HepG2 (cell line): Measurements from ENCODE around the gene PRM2. TPM values are rescaled to one million over a fixed set of nuclear protein-coding genes. Genes with fewer than 3 reads are reported as not detected.
A peak's percentile ranks its signal among the peaks of the same experiment; 100 is the strongest.

ENCODE experiments used
- ARNT ChIP-seq: fragments of 450-650 bp; IDR thresholded peaks from 2 replicates; pipeline ENCODE4 v1.6.1; 2017
- ARNT2 ChIP-seq: sonication (generic); formaldehyde crosslinking; IDR thresholded peaks from 2 replicates; pipeline ENCODE4 v1.8.0; 2022; ENCODE audit warnings: mild to moderate bottlenecking, low read depth, missing genetic modification reagents, moderate library complexity
- CENPBD1 ChIP-seq: sonication (generic); formaldehyde crosslinking; IDR thresholded peaks from 2 replicates; pipeline ENCODE4 v1.8.0; 2022; ENCODE audit warnings: missing genetic modification reagents, low read depth, mild to moderate bottlenecking, borderline replicate concordance
- GTF3A ChIP-seq: sonication (generic); formaldehyde crosslinking; conservative IDR thresholded peaks from 2 replicates; pipeline ENCODE4 v1.4.0; 2020; ENCODE audit warnings: mild to moderate bottlenecking, missing genetic modification reagents
- HOXD1 ChIP-seq: sonication (generic); formaldehyde crosslinking; IDR thresholded peaks from 2 replicates; pipeline ENCODE4 v1.5.0; 2020; ENCODE audit warnings: missing genetic modification reagents
- MTERF4 ChIP-seq: sonication (generic); formaldehyde crosslinking; IDR thresholded peaks from 2 replicates; pipeline ENCODE4 v1.8.0; 2023; ENCODE audit warnings: mild to moderate bottlenecking, missing genetic modification reagents
- NCOA1 ChIP-seq: sonication (generic); formaldehyde crosslinking; IDR thresholded peaks from 2 replicates; pipeline ENCODE4 v1.9.0; 2021; ENCODE audit warnings: missing genetic modification reagents
- PCBP1 ChIP-seq: fragments of 200-400 bp; formaldehyde crosslinking; IDR thresholded peaks from 2 replicates; pipeline ENCODE4 v1.6.1; 2017; ENCODE audit warnings: mild to moderate bottlenecking, low read depth, low read length, borderline replicate concordance
- PHF20 ChIP-seq: sonication (generic); formaldehyde crosslinking; IDR thresholded peaks from 2 replicates; pipeline ENCODE4 v1.5.0; 2020; ENCODE audit warnings: mild to moderate bottlenecking, missing genetic modification reagents
- PHF8 ChIP-seq: sonication (generic); formaldehyde crosslinking; IDR thresholded peaks from 2 replicates; pipeline ENCODE4 v1.5.0; 2020; ENCODE audit warnings: missing genetic modification reagents
- RXRA ChIP-seq: sonication (generic); formaldehyde crosslinking; IDR thresholded peaks from 2 replicates; pipeline ENCODE4 v1.5.1; 2020; ENCODE audit warnings: missing genetic modification reagents
- SOX6 ChIP-seq, 2 experiments: fragments of 450-650 bp in 1 of 2; sonication (generic) in 1 of 2; formaldehyde crosslinking in 1 of 2; IDR thresholded peaks; 2 replicates each; pipeline versions ENCODE4 v1.4.0 to v1.6.1; 2017 to 2020; ENCODE audit warnings: antibody characterized with exemption in 1 of 2, mild to moderate bottlenecking in 1 of 2, missing genetic modification reagents in 1 of 2
- ZNF282 ChIP-seq: fragments of 450-650 bp; IDR thresholded peaks from 2 replicates; pipeline ENCODE4 v1.6.1; 2018; ENCODE audit not compliant: partially characterized antibody
- ZNF333 ChIP-seq: sonication (generic); formaldehyde crosslinking; IDR thresholded peaks from 2 replicates; pipeline ENCODE4 v1.4.0; 2020; ENCODE audit warnings: mild to moderate bottlenecking, missing genetic modification reagents, borderline replicate concordance
- ZNF432 ChIP-seq: sonication (generic); formaldehyde crosslinking; IDR thresholded peaks from 2 replicates; pipeline ENCODE4 v1.5.0; 2020; ENCODE audit warnings: missing genetic modification reagents, mild to moderate bottlenecking, borderline replicate concordance
- ZNF569 ChIP-seq: sonication (generic); formaldehyde crosslinking; IDR thresholded peaks from 2 replicates; pipeline ENCODE4 v1.5.0; 2020; ENCODE audit warnings: mild to moderate bottlenecking, missing genetic modification reagents, moderate library complexity, borderline replicate concordance
- ZNF75D ChIP-seq: sonication (generic); formaldehyde crosslinking; IDR thresholded peaks from 2 replicates; pipeline ENCODE4 v1.8.1; 2023; ENCODE audit warnings: missing genetic modification reagents, mild to moderate bottlenecking, borderline replicate concordance
- ZNF777 ChIP-seq: sonication (generic); formaldehyde crosslinking; IDR thresholded peaks from 2 replicates; pipeline ENCODE4 v1.4.0; 2020; ENCODE audit warnings: missing genetic modification reagents
- polyA plus RNA-seq, 8 experiments: library from polyadenylated mRNA; depleted of rRNA in 3 of 8; stranded (reverse) in 7 of 8; unstranded in 1 of 8; fragments of >200 nt; fragmentation: Illumina TruSeq in 4 of 8; extraction: Trizol in 4 of 8; gene quantifications; 2 replicates each; pipeline versions ENCODE4 v1.2.1 to v1.2.3, GENCODE V29; 2011 to 2016; ENCODE audit warnings: low read depth in 4 of 8, missing spikeins in 1 of 8, mixed read lengths in 1 of 8; ENCODE audit not compliant: insufficient read depth in 1 of 8
- total RNA-seq, 5 experiments: library from RNA; depleted of rRNA; stranded (reverse); fragments of >200 nt; fragmentation: Illumina TruSeq; extraction: Trizol; gene quantifications; 2 replicates each; pipeline ENCODE4 v1.2.3, GENCODE V29; 2016; ENCODE audit warnings: low read depth in 1 of 5
- TF ChIP-seq, protein P1 (sequence below): sonication (generic); formaldehyde crosslinking; IDR thresholded peaks from 2 replicates; pipeline ENCODE4 v1.4.0; 2020; ENCODE audit warnings: mild to moderate bottlenecking, missing genetic modification reagents
- TF ChIP-seq, protein P2 (sequence below), 2 experiments: sonication (generic) in 1 of 2; formaldehyde crosslinking in 1 of 2; IDR thresholded peaks; 2 replicates each; pipeline versions ENCODE4 v1.4.0 to v1.6.1; 2016 to 2020; ENCODE audit warnings: borderline replicate concordance in 1 of 2, low read depth in 1 of 2, mild to moderate bottlenecking in 1 of 2, missing genetic modification reagents in 1 of 2
- TF ChIP-seq, protein P3 (sequence below): sonication (generic); formaldehyde crosslinking; IDR thresholded peaks from 2 replicates; pipeline ENCODE4 v1.5.1; 2020; ENCODE audit warnings: mild to moderate bottlenecking, missing genetic modification reagents, borderline replicate concordance

The PRM2 gene
- total and polyA plus RNA-seq, 2 of the 13 experiments (the other 11 are each of a cell fraction or from before 2014, with no cell fraction given) = 0.54 TPM; not detected in 1

DNA sequence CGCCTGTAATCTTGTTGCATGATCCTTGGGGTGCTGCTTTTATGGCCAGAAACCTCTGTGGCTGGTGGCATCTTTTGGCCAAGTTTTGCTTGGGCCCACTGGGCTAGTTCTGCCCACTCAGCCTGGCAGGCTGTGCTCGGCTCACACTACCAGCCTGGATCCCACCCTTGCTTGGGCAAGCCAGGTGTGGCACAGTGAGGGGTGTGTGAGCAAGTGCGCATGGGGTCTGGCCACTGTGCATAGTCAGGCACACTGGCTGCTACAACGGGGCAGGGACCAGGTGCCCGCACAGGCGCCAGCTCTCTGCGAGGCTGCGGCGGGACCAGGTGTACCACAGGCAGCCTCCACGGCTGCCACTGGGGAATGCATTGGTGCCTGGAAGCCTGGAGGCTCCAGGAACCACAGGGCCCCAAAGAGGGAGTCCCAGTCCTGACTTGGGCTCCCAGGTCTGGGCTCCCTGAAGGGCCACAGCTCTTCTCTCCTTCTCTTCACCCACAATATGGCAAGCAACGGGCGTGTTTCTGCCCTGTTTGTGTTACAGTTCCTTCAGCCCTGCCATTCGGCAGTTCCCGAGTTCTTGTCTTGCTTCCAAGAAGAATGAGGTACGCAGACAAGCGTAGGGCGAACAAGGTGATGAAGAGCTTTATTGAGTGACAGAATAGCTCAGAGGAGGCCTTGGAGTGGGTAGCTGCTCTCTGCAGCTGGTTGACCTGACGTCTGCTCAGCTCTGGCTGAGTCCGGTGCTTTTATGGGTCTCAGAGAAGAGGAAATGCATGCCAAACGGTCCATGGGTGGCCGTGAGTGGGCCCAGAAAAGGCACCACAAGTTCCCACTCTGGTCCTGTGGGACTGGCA is 31.6 kb upstream of the PRM2 start (continued):
- TF ChIP-seq, protein P1, sequence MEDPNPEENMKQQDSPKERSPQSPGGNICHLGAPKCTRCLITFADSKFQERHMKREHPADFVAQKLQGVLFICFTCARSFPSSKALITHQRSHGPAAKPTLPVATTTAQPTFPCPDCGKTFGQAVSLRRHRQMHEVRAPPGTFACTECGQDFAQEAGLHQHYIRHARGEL = 0 out of 2 replicates have a peak, but pooled peaks have one; percentile 79
- TF ChIP-seq GTF3A (CRISPR knock-in tag) = peak; percentile 83; the same call in 1 of the 2 replicates
- TF ChIP-seq NCOA1 (CRISPR knock-in tag) = no peak
- no peak for TF ChIP-seq PCBP1
- TF ChIP-seq RXRA (CRISPR knock-in tag) = no peak
- no peak for TF ChIP-seq ZNF333 (CRISPR knock-in tag)
- TF ChIP-seq, protein P2, sequence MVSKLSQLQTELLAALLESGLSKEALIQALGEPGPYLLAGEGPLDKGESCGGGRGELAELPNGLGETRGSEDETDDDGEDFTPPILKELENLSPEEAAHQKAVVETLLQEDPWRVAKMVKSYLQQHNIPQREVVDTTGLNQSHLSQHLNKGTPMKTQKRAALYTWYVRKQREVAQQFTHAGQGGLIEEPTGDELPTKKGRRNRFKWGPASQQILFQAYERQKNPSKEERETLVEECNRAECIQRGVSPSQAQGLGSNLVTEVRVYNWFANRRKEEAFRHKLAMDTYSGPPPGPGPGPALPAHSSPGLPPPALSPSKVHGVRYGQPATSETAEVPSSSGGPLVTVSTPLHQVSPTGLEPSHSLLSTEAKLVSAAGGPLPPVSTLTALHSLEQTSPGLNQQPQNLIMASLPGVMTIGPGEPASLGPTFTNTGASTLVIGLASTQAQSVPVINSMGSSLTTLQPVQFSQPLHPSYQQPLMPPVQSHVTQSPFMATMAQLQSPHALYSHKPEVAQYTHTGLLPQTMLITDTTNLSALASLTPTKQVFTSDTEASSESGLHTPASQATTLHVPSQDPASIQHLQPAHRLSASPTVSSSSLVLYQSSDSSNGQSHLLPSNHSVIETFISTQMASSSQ (IDR thresholded peaks at IDR 0.05; ENCODE audit: low read depth) = no peak
- TF ChIP-seq, protein P2 (CRISPR knock-in tag; IDR thresholded peaks at IDR 0.05; ENCODE audit: borderline replicate concordance) = peak; percentile 39; the same call in 1 of the 2 replicates
- no peak for TF ChIP-seq HOXD1 (CRISPR knock-in tag)
- TF ChIP-seq, protein P3, sequence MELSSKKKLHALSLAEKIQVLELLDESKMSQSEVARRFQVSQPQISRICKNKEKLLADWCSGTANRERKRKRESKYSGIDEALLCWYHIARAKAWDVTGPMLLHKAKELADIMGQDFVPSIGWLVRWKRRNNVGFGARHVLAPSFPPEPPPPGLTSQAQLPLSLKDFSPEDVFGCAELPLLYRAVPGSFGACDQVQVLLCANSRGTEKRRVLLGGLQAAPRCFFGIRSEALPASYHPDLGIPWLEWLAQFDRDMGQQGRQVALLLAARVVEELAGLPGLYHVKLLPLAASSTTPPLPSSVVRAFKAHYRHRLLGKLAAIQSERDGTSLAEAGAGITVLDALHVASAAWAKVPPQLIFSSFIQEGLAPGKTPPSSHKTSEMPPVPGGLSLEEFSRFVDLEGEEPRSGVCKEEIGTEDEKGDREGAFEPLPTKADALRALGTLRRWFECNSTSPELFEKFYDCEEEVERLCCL = peak; percentile 24; the same call in 1 of the 2 replicates
- TF ChIP-seq ZNF432 (CRISPR knock-in tag) = 0 out of 2 replicates have a peak, but pooled peaks have one; percentile 22
- TF ChIP-seq PHF20 (CRISPR knock-in tag) = no peak
- no peak for TF ChIP-seq SOX6 (IDR thresholded peaks at IDR 0.05)
- TF ChIP-seq SOX6 (CRISPR knock-in tag; IDR thresholded peaks at IDR 0.05) = peak; percentile 33; the same call in 1 of the 2 replicates
- TF ChIP-seq ZNF75D = no peak
- TF ChIP-seq CENPBD1 (CRISPR knock-in tag) = no peak
- TF ChIP-seq ZNF569 (CRISPR knock-in tag) = no peak
- no peak; the same call in 1 of the 2 replicates for TF ChIP-seq MTERF4 (CRISPR knock-in tag)
- TF ChIP-seq ZNF777 (CRISPR knock-in tag) = peak; percentile 23; the same call in 1 of the 2 replicates
- TF ChIP-seq ZNF282 = no peak
- no peak; the same call in none of the 2 replicates for TF ChIP-seq PHF8
- 0 out of 2 replicates have a peak, but pooled peaks have one; percentile 62 for TF ChIP-seq ARNT2 (CRISPR knock-in tag)
- TF ChIP-seq ARNT = no peak
